HG03342 (cell line): ENCODE data around the gene INPP1.

Experiments
- ATAC-seq: cut with Tn5 transposase; IDR thresholded peaks from one replicate; pipeline ENCODE4 v1.9.1; 2021; ENCODE audit warnings: mild to moderate bottlenecking, moderate library complexity; ENCODE audit not compliant: unreplicated experiment

The INPP1 gene

GRCh38 chr2:190407246-190407661, 63.9 kb downstream of the INPP1 start:
- ATAC-seq = peak; percentile 37

GRCh38 chr2:190407662-190408537, 64.5 kb downstream of the INPP1 start, which contains the start of gene MFSD6:
MFSD6 (plus strand) TSS chr2:190408355; CDS start chr2:190436030, 27,675 bp downstream.
- ATAC-seq = peak; percentile 53

DNA sequence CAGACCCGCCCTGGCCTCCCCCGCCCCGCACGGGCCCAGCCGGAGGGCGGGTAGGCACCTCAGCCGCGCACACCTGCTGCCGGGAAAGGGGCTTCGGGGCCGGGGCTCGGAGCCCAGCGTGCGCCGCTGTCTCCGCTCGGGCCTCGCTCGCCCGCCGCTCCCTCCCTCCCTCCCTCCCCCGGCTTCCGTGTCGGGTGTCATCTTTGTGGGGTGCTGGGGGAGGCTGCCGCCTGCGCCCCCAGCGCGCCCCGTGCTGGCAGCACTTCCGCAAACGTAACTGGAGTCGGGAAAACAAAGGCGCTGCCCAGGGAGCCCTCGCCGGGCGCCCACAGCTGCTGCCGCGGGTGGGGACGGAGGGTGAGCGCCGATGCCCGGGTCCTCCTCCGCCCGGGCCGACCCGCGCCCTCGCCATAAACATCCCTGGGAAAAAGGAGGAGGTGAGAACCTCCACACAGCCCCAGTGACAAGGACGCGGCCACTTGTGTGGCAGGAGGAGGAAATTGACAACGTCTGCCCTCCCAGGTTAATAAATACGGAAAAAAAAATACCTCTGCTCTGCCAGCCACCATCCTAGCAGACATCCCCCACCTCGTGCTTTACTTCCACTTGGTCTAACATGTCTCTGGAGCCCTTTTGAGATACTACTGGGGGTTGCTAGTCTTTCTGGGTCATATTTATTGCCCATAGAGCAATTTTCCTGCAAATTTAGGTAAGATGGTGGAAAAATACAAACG, 65.3 kb downstream of the INPP1 start:
- ATAC-seq = peak; percentile 52

GRCh38 chr2:190409616-190410015, 66.2 kb downstream of the INPP1 start:
- ATAC-seq = no peak

DNA sequence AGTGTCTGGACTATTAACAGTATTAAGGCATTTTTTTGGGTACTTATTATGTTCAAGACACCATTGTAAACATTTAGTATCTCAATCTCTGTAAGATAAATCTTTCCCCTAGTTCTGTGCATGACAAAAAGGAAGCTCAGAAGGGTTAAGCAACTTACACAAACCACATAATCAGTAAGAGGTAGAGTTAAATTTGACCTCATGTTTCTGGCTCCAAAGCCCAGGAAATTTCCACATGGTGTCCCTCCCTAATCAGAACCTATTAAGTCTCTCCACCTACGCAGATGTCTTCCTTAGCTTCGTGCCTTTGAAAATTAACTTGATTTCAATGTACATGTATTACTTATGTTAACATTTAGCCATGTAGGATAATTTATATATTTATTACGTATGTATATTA, 66.8 kb downstream of the INPP1 start:
- no peak for ATAC-seq

- ATAC-seq = no peak
Measured at GRCh38 chr2:190412966-190413365, 69.6 kb downstream of the INPP1 start.

- ATAC-seq = no peak
Measured at GRCh38 chr2:190413421-190413820, 70.0 kb downstream of the INPP1 start.

- ATAC-seq = no peak
Measured at GRCh38 chr2:190415251-190415650, 71.9 kb downstream of the INPP1 start.

GRCh38 chr2:190415794-190416775, 72.7 kb downstream of the INPP1 start:
- ATAC-seq = peak; percentile 43

DNA sequence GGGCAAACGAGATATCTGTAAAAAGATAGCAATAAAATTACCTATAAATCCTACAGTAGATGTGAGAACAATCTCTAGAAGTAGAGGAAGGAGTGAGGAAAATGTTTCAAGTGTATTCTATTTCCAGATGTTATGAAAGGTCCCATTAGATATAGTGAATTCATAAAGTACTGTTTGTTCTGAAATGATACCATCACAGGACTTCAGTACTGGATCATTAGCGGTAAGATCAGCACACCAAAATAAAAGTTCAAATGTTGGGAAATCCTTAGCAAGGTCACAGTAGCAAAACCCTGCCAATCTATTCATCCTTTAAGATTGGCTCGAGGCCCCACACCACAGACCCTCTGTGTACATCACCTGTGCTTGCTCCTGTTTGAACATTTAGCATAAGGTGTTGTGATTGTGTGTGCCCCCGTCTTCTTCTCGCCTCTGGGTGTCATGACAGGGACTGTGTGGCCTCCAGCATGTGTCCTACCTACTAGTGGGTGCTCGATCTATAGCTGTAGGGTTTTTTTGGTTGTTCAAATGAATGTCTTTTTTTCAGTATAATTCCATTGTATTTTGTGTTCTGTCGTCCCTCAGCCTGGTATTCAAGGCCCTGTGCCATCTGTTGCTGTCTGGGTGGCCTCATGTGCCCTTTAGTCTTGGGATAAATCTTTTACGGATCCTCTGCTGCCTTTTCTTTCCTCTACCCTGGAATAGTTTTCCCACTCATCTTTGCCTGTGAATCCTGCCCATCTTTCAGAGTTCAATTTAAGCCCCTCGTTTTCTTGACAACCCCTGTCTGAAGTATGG, 73.9 kb downstream of the INPP1 start:
- no peak for ATAC-seq

DNA sequence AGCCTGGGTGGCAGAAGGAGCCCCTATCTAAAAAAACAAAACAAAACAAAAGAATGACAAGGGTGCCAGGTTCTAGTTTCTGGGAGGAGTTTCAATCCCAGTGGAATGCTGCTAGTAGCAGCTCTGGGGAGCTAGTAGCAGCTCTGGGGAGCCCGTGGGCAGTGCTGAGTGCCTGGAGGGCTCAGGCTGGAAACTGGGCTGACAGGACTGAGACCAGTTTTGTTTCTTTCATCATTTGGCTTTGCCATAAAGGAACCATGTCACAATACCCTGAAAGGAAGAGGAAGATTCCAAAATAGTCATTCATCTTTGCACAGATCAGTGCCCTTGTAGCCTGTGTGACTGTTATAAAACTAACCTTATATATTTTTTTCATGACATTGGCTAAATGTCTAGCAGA, 75.3 kb downstream of the INPP1 start:
- no peak for ATAC-seq

GRCh38 chr2:190420801-190421200, 77.4 kb downstream of the INPP1 start:
- no peak for ATAC-seq
